ENCODE measurements around the gene PKN1. TPM values are rescaled to one million over a fixed set of nuclear protein-coding genes. Genes with fewer than 3 reads are reported as not detected.
"Not testable (repeated sequence)": the region's sequence is repeated elsewhere in the genome, so short reads cannot be mapped to it uniquely, and the experiment has no call there.

PKN1 gene
- total RNA-seq, 2 donors from 2014 or later: 103 to 141 TPM

DNA sequence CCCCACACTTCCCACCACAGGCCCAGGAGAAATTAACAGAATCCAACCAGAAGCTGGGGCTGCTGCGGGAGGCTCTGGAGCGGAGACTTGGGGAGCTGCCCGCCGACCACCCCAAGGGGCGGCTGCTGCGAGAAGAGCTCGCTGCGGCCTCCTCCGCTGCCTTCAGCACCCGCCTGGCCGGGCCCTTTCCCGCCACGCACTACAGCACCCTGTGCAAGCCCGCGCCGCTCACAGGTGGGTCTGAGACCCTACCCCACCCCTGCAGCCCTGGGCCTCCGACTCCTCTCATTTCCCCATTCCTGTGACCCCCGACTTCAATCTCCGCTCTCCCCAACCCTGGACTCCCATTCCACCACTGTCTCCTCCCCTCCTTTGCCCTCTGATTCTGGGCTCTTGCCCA is 17.8 kb downstream of the PKN1 start:
- Mint-ChIP-seq H3K36me3 (ENCODE audit: low read depth) (peaks cover 74% of the 10 kb centered on the region), H3K27ac (no peak overlapping the region), H3K27me3 (ENCODE audit: insufficient read depth) (no peaks in the 10 kb centered on the region), H3K4me1 (no peaks in the 10 kb centered on the region), H3K4me3 (no peak overlapping the region), H3K9me3 (no peaks in the 10 kb centered on the region)
- Histone ChIP-seq H3K4me3 (ENCODE audit: low read length) (no peak overlapping the region), H3K9me3 (ENCODE audit: control insufficient read depth, low read length) (no peaks in the 10 kb centered on the region), H3K27ac (ENCODE audit: low read depth, low read length) (no peak overlapping the region), H3K9ac (ENCODE audit: extremely low read depth, low read length, poor library complexity, severe bottlenecking) (no peak overlapping the region), H3K4me1 (ENCODE audit: control insufficient read depth, insufficient read depth, low read length) (no peaks in the 10 kb centered on the region), H3K27me3 (ENCODE audit: control insufficient read depth, insufficient read depth, low read length, poor library complexity, severe bottlenecking) (no peaks in the 10 kb centered on the region), H3K36me3 (ENCODE audit: control insufficient read depth, insufficient read depth, low read length) (peaks cover 39% of the 10 kb centered on the region)
- WGBS, 2 experiments (ENCODE audit: insufficient coverage in 1 of 2, insufficient read length in 1 of 2): 96 to 98% methylated on average over 12 to 19 of the region's 19 CpGs
- TF ChIP-seq, protein P1, sequence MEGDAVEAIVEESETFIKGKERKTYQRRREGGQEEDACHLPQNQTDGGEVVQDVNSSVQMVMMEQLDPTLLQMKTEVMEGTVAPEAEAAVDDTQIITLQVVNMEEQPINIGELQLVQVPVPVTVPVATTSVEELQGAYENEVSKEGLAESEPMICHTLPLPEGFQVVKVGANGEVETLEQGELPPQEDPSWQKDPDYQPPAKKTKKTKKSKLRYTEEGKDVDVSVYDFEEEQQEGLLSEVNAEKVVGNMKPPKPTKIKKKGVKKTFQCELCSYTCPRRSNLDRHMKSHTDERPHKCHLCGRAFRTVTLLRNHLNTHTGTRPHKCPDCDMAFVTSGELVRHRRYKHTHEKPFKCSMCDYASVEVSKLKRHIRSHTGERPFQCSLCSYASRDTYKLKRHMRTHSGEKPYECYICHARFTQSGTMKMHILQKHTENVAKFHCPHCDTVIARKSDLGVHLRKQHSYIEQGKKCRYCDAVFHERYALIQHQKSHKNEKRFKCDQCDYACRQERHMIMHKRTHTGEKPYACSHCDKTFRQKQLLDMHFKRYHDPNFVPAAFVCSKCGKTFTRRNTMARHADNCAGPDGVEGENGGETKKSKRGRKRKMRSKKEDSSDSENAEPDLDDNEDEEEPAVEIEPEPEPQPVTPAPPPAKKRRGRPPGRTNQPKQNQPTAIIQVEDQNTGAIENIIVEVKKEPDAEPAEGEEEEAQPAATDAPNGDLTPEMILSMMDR (conservative IDR thresholded peaks at IDR 0.05): no peak
- no peak for DNase-seq

DNA sequence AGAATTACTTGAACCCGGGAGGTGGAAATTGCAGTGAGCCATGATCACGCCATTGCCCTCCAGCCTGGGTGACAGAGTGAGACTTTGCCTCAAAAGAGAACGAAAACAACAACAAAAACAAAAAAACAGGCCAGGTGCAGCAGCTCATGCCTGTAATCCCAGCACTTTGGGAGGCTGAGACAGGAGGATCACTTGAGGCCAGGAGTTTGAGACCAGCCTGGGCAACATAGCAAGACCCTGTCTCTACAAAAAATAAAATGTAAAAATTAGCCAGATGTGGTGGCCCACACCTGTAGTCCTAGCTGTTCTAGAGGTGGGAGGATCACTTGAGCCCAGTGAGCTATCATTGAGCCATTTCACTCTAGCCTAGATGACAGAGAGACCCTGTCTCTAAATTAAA is 19.2 kb downstream of the PKN1 start:
- H3K27ac Mint-ChIP-seq; H3K4me1 Mint-ChIP-seq; H3K4me3 ChIP-seq (ENCODE audit: low read length); H3K9ac ChIP-seq (ENCODE audit: extremely low read depth, low read length, poor library complexity, severe bottlenecking); H3K27me3 ChIP-seq (ENCODE audit: control insufficient read depth, insufficient read depth, low read length, poor library complexity, severe bottlenecking); H3K27ac ChIP-seq (ENCODE audit: low read depth, low read length); H3K9me3 Mint-ChIP-seq; DNase-seq; H3K9me3 ChIP-seq (ENCODE audit: control insufficient read depth, low read length); H3K4me1 ChIP-seq (ENCODE audit: control insufficient read depth, insufficient read depth, low read length); H3K4me3 Mint-ChIP-seq; H3K27me3 Mint-ChIP-seq (ENCODE audit: insufficient read depth): not testable (repeated sequence)
- peaks cover 62% of the 10 kb centered on the region for H3K36me3 Mint-ChIP-seq (ENCODE audit: low read depth)
- WGBS, 2 experiments (ENCODE audit: insufficient coverage in 1 of 2, insufficient read length in 1 of 2): 95 to 98% methylated on average over 3 of the region's 3 CpGs
- H3K36me3 ChIP-seq (ENCODE audit: control insufficient read depth, insufficient read depth, low read length): peaks cover 30% of the 10 kb centered on the region

DNA sequence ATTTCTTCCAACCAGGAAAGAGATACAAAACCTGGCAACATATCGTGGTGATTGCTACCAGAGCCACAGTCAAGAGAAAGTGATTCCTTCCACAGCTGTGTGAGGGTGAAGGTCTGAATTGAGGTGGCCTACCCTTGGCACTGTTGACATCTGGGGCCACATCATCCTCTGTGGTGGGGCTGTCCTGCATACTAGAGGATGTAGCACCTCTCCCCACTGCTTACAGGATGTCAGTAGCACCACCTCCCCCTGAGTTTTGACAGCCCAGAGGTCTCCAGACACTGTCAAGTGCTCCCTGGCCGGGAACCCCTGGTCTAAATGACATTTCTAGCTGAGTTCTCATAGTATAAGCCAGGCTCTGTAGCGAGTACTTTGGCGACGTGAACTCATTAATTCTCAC is 26.6 kb downstream of the PKN1 start:
- WGBS, 2 experiments (ENCODE audit: insufficient coverage in 1 of 2, insufficient read length in 1 of 2): 87 to 88% methylated on average over 4 to 5 of the region's 5 CpGs
- H3K9me3 Mint-ChIP-seq: no peaks in the 10 kb centered on the region

More for the DNA sequence above, 26.6 kb downstream of the PKN1 start:
- Histone ChIP-seq H3K27me3 (ENCODE audit: control insufficient read depth, insufficient read depth, low read length, poor library complexity, severe bottlenecking) (no peaks in the 10 kb centered on the region), H3K9ac (ENCODE audit: extremely low read depth, low read length, poor library complexity, severe bottlenecking) (no peak overlapping the region), H3K4me3 (ENCODE audit: low read length) (no peak overlapping the region), H3K9me3 (ENCODE audit: control insufficient read depth, low read length) (no peaks in the 10 kb centered on the region), H3K36me3 (ENCODE audit: control insufficient read depth, insufficient read depth, low read length) (peaks cover 32% of the 10 kb centered on the region), H3K4me1 (ENCODE audit: control insufficient read depth, insufficient read depth, low read length) (no peaks in the 10 kb centered on the region), H3K27ac (ENCODE audit: low read depth, low read length) (no peak overlapping the region)
- Mint-ChIP-seq H3K27me3 (ENCODE audit: insufficient read depth) (no peaks in the 10 kb centered on the region), H3K4me3 (no peak overlapping the region), H3K27ac (no peak overlapping the region), H3K36me3 (ENCODE audit: low read depth) (peaks cover 58% of the 10 kb centered on the region), H3K4me1 (no peaks in the 10 kb centered on the region)
- DNase-seq: no peak
- TF ChIP-seq, protein P1 (conservative IDR thresholded peaks at IDR 0.05): no peak
